GM19452 (cell line): Measurements from ENCODE around the gene ANKS1B.

ENCODE experiments used
- ATAC-seq: cut with Tn5 transposase; IDR thresholded peaks from one replicate; pipeline ENCODE4 v1.9.1; 2021; ENCODE audit not compliant: unreplicated experiment

ANKS1B gene

GRCh38 chr12:98719515-98720504 lies 1264.9 kb downstream of the ANKS1B start:
- no peak for ATAC-seq

- no peak for ATAC-seq
Measured at GRCh38 chr12:98714426-98714825, 1270.3 kb downstream of the ANKS1B start.

- ATAC-seq, result no peak
Measured at GRCh38 chr12:98709022-98709421, 1275.7 kb downstream of the ANKS1B start.

GRCh38 chr12:98701166-98701565 lies 1283.6 kb downstream of the ANKS1B start:
- ATAC-seq, result no peak

GRCh38 chr12:98699586-98699985 lies 1285.2 kb downstream of the ANKS1B start:
- ATAC-seq, result no peak

GRCh38 chr12:98698603-98699463 lies 1285.9 kb downstream of the ANKS1B start:
- ATAC-seq, result peak; percentile 83

GRCh38 chr12:98697209-98697608 lies 1287.5 kb downstream of the ANKS1B start:
- no peak for ATAC-seq

- no peak for ATAC-seq
Measured at GRCh38 chr12:98696036-98696646, 1288.6 kb downstream of the ANKS1B start.

GRCh38 chr12:98691351-98691750 lies 1293.4 kb downstream of the ANKS1B start:
- no peak for ATAC-seq

GRCh38 chr12:98686603-98687002 lies 1298.1 kb downstream of the ANKS1B start:
- ATAC-seq, result no peak
